Kidney epithelial cell (primary cell): ENCODE results near the gene PRR19. TPM values are rescaled to one million over a fixed set of nuclear protein-coding genes. Genes with fewer than 3 reads are reported as not detected.

Experiments used
- DNase-seq: peaks from one replicate; pipeline ENCODE4 v3.0.0-alpha.2; 2010; ENCODE audit warnings: low read depth
- H3K27me3 ChIP-seq: 2 replicates; pipeline ENCODE4 v1.6.0; 2011; ENCODE audit warnings: low read length; ENCODE audit not compliant: control insufficient read depth, insufficient read depth
- H3K36me3 ChIP-seq: 2 replicates; pipeline ENCODE4 v1.5.1; 2011; ENCODE audit warnings: low read length; ENCODE audit not compliant: control insufficient read depth, insufficient read depth
- H3K4me3 ChIP-seq: 2 replicates; pipeline ENCODE4 v1.5.1; 2011; ENCODE audit warnings: low read depth, mild to moderate bottlenecking, control low read depth, low read length
- total RNA-seq: library from RNA; depleted of rRNA; stranded (reverse); fragments of >200 nt; gene quantifications from 2 replicates; pipeline ENCODE4 v1.2.3, GENCODE V29; 2015
- TF ChIP-seq, protein P1 (sequence below): IDR thresholded peaks from 2 replicates; pipeline ENCODE4 v1.5.1; 2011; ENCODE audit warnings: mild to moderate bottlenecking, moderate library complexity, low read length, control low read depth, inconsistent platforms; ENCODE audit not compliant: insufficient read depth, poor library complexity, severe bottlenecking

The PRR19 gene
- total RNA-seq, 1 donor from 2014 or later = 0.92 TPM

DNA sequence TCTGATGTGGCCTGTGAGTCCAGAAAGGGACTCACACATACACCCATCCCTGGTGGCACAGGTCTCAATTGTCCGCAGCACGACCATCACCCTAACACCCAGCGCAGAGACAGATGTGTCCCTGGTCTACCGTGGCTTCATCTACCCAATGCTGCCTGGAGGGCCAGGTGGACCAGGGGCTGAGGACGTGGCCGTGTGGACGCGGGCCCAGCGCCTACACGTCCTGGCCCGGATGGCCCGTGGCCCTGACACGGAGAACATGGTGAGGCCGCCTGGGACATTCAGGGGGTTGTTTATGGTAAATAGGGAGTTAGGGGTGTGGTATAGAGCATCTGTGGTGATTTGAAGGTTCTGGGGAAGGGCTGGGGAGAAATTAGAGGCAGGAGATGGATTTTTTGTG lies 46.3 kb downstream of the PRR19 start:
- Histone ChIP-seq H3K4me3 (no peak overlapping the region), H3K36me3 (no peaks in the 10 kb centered on the region), H3K27me3 (no peaks in the 10 kb centered on the region)
- DNase-seq = no peak
- TF ChIP-seq, protein P1, sequence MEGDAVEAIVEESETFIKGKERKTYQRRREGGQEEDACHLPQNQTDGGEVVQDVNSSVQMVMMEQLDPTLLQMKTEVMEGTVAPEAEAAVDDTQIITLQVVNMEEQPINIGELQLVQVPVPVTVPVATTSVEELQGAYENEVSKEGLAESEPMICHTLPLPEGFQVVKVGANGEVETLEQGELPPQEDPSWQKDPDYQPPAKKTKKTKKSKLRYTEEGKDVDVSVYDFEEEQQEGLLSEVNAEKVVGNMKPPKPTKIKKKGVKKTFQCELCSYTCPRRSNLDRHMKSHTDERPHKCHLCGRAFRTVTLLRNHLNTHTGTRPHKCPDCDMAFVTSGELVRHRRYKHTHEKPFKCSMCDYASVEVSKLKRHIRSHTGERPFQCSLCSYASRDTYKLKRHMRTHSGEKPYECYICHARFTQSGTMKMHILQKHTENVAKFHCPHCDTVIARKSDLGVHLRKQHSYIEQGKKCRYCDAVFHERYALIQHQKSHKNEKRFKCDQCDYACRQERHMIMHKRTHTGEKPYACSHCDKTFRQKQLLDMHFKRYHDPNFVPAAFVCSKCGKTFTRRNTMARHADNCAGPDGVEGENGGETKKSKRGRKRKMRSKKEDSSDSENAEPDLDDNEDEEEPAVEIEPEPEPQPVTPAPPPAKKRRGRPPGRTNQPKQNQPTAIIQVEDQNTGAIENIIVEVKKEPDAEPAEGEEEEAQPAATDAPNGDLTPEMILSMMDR = no peak

DNA sequence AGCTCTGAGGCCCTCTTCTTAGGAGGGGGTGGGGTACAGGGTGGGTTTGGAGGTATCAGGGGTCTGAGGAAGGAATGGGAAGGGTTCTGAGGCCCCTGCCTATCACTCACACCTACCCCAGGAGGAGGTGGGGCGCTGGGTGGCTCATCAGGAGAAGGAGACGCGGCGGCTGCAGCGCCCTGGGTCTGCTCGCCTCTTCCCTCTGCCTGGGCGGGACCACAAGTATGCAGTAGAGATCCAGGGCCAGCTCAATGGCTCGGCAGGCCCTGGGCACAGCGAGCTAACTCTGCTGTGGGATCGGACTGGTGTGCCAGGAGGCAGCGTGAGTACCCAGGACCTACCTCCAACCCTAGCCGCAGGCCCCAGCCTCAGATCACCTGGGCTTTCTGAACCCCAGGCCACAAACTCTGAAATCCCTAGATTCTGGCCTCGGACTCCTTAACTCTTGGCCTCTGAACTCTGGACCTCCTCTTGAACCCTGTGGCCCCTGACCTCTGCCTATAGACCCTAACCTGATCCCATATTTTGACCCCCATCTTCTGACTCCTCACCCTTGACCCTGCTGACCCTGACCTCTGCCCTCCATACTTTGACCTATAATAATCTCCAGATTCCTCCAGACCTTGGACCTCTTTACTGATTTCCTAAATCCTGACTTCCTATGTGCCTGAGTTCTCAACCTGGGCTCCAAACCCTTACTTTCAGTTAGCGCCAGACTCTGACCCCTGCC lies 47.6 kb downstream of the PRR19 start:
- H3K27me3 ChIP-seq = no peaks in the 10 kb centered on the region

GRCh38 chr19:42350417-42350816 lies 48.5 kb downstream of the PRR19 start:
- H3K4me3 ChIP-seq = no peak overlapping the region
- no peak for DNase-seq
- TF ChIP-seq, protein P1 = no peak
- H3K36me3 ChIP-seq = no peaks in the 10 kb centered on the region
- H3K27me3 ChIP-seq = no peaks in the 10 kb centered on the region

More for the DNA sequence above, 47.6 kb downstream of the PRR19 start:
- TF ChIP-seq, protein P1 = no peak
- Histone ChIP-seq H3K4me3 (no peak overlapping the region), H3K36me3 (no peaks in the 10 kb centered on the region)
- DNase-seq = no peak

- DNase-seq = no peak
- Histone ChIP-seq H3K27me3 (no peaks in the 10 kb centered on the region), H3K4me3 (no peak overlapping the region), H3K36me3 (no peaks in the 10 kb centered on the region)
- TF ChIP-seq, protein P1 = no peak
Measured at GRCh38 chr19:42351079-42351735, 49.3 kb downstream of the PRR19 start.

DNA sequence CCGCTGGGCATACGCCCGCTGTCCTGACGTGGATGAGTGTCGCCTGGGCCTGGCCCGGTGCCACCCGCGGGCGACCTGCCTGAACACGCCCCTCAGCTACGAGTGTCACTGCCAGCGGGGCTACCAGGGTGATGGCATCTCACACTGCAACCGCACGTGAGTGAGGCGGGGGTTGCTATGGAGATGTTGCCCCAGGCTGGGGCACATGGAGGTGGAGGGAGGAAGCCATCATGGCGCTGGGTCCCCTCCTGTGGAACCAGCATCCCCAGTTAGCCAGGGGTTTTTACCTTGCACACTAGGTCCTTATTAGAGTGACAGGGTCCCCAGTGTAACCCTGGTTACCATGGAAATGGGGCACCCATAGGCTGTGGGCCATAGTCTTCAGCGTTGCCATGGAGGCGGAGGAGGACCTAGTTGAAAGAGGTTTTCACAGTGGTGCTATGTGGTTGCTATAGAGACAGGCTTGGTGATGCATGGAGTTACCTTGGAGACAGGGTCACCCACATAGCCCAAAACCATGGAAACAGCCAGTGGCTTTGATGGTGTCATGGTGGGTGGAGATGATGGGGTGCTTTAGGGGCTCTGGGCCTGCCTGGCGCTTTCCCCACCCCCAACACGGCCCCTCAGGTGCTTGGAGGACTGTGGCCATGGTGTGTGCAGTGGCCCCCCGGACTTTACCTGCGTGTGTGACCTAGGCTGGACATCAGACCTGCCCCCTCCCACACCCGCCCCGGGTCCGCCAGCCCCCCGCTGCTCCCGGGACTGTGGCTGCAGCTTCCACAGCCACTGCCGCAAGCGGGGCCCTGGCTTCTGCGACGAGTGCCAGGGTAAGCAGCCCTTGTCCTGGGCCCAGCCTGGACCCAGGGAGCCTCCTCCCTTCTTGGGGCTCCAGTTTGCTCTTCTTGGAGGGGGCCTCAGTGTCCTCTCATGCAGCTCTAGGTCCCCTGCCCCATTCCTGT lies 50.6 kb downstream of the PRR19 start:
- TF ChIP-seq, protein P1 = no peak
- H3K36me3 ChIP-seq = no peaks in the 10 kb centered on the region
- H3K4me3 ChIP-seq = no peak overlapping the region
- no peak for DNase-seq
- no peaks in the 10 kb centered on the region for H3K27me3 ChIP-seq
